PC-3 (cell line): Measurements from ENCODE around the gene TMEM132E. TPM values are rescaled to one million over a fixed set of nuclear protein-coding genes. Genes with fewer than 3 reads are reported as not detected.

Experiments used
- ATAC-seq: fragments of 200-7000 bp; cut with Tn5 transposase; 2 replicates; pipeline ENCODE4 v1.9.1; 2020; ENCODE audit warnings: mild to moderate bottlenecking, moderate library complexity
- BruUV-seq: library from RNA; stranded (reverse); fragments of 400-500 nt; replicated peaks from 2 replicates; lab custom pipeline; 2021; lab: Mats Ljungman, UMichigan
- CTCF ChIA-PET: fragments of 300-600 bp; sonication (Branson Sonifier 250); formaldehyde crosslinking; loops from one replicate; lab custom pipeline; 2022; ENCODE audit warnings: antibody characterized with exemption; lab: Charles Lee
- POLR2A ChIA-PET: fragments of 300-600 bp; sonication (Branson Sonifier 250); formaldehyde crosslinking; loops from one replicate; lab custom pipeline; 2022; ENCODE audit warnings: antibody characterized with exemption; ENCODE audit not compliant: unreplicated experiment; lab: Charles Lee
- DNase-seq: peaks from one replicate; pipeline ENCODE4 v3.0.0-alpha.2; 2015
- H2AFZ ChIP-seq: fragments of 300-600 bp; sonication (generic); 2 replicates; pipeline ENCODE4 v1.6.0; 2016; ENCODE audit warnings: antibody characterized with exemption, low read length
- H3F3A ChIP-seq: fragments of 300-600 bp; sonication (generic); one replicate; pipeline ENCODE4 v1.6.0; 2017; ENCODE audit warnings: antibody characterized with exemption, low read length, control low read depth, mild to moderate bottlenecking; ENCODE audit not compliant: unreplicated experiment
- H3K27ac ChIP-seq: fragments of 300-600 bp; sonication (generic); 2 replicates; pipeline ENCODE4 v1.5.1; 2016; ENCODE audit warnings: mild to moderate bottlenecking, low read length
- H3K27me3 ChIP-seq: fragments of 300-600 bp; sonication (generic); 2 replicates; pipeline ENCODE4 v1.6.1; 2016; ENCODE audit warnings: low read length, mixed read lengths
- H3K36me3 ChIP-seq: fragments of 300-600 bp; sonication (generic); 2 replicates; pipeline ENCODE4 v1.6.1; 2016; ENCODE audit warnings: low read depth, mixed run types, low read length, mixed read lengths
- H3K4me1 ChIP-seq: fragments of 300-600 bp; sonication (generic); 2 replicates; pipeline ENCODE4 v1.5.1; 2016; ENCODE audit warnings: low read length; ENCODE audit not compliant: insufficient read depth
- H3K4me2 ChIP-seq: fragments of 300-600 bp; sonication (generic); 2 replicates; pipeline ENCODE4 v1.6.0; 2016; ENCODE audit warnings: low read length
- H3K4me3 ChIP-seq: fragments of 300-600 bp; sonication (generic); 2 replicates; pipeline ENCODE4 v1.5.1; 2016; ENCODE audit warnings: mild to moderate bottlenecking, low read length, mixed read lengths
- H3K79me2 ChIP-seq: fragments of 300-600 bp; sonication (generic); 2 replicates; pipeline ENCODE4 v1.6.1; 2017; ENCODE audit warnings: low read length, mixed read lengths
- H3K9ac ChIP-seq: fragments of 300-600 bp; sonication (generic); 2 replicates; pipeline ENCODE4 v1.6.0; 2016; ENCODE audit warnings: mild to moderate bottlenecking, low read length
- H3K9me2 ChIP-seq: fragments of 300-600 bp; sonication (generic); replicated peaks from 2 replicates; pipeline ENCODE4 v1.6.1; 2016; ENCODE audit warnings: mixed run types, low read length, mixed read lengths
- H3K9me3 ChIP-seq: fragments of 300-600 bp; sonication (generic); 2 replicates; pipeline ENCODE4 v1.6.1; 2016; ENCODE audit warnings: low read length, mixed read lengths
- H4K20me1 ChIP-seq: fragments of 300-600 bp; sonication (generic); 2 replicates; pipeline ENCODE4 v1.6.1; 2016; ENCODE audit warnings: low read length, mixed read lengths
- CTCF ChIP-seq: fragments of 300-600 bp; sonication (generic); conservative IDR thresholded peaks from 2 replicates; pipeline ENCODE4 v1.5.1; 2017; ENCODE audit warnings: antibody characterized with exemption, low read depth, mild to moderate bottlenecking, low read length
- EZH2 ChIP-seq: fragments of 300-600 bp; sonication (generic); IDR thresholded peaks from one replicate; pipeline ENCODE4 v1.6.1; 2017; ENCODE audit warnings: antibody characterized with exemption, mild to moderate bottlenecking, low read length; ENCODE audit not compliant: unreplicated experiment
- EZH2phosphoT487 ChIP-seq: fragments of 300-600 bp; sonication (generic); IDR thresholded peaks from 2 replicates; pipeline ENCODE4 v1.6.1; 2018; ENCODE audit warnings: mild to moderate bottlenecking, antibody characterized with exemption, low read length, borderline replicate concordance
- intact Hi-C: fragments of 100-400 bp; cut with micrococcal nuclease; formaldehyde crosslinking; loops from 2 replicates; pipeline ENCODE4 v1.9.0; 2023
- total RNA-seq: library from RNA; depleted of rRNA; stranded (reverse); fragments of >200 nt; gene quantifications from 2 replicates; pipeline ENCODE4 v1.2.3, GENCODE V29; 2014

TMEM132E gene
- total RNA-seq, 1 experiment from 2014 or later: not detected

GRCh38 chr17:34638526-34639260 is 59.3 kb downstream of the TMEM132E start:
- Histone ChIP-seq H3K27ac (no peak overlapping the region), H3K4me3 (no peak overlapping the region), H3F3A (no peaks in the 10 kb centered on the region), H2AFZ (no peak overlapping the region), H3K79me2 (no peaks in the 10 kb centered on the region), H3K9me3 (no peaks in the 10 kb centered on the region), H3K9ac (no peak overlapping the region), H3K36me3 (no peaks in the 10 kb centered on the region), H3K27me3 (peaks cover 20% of the 10 kb centered on the region), H3K4me1 (no peaks in the 10 kb centered on the region), H3K4me2 (no peak overlapping the region), H3K9me2 (no peaks in the 10 kb centered on the region), H4K20me1 (no peaks in the 10 kb centered on the region)
- ATAC-seq: no peak
- POLR2A ChIA-PET: no interaction called here
- TF ChIP-seq CTCF (no peak; the same call in 1 of the 2 replicates), EZH2phosphoT487 (no peak), EZH2 (no peak)
- CTCF ChIA-PET: no interaction called here
- DNase-seq: no peak
- intact Hi-C loops: no loop called here
- no TSS peak for BruUV-seq

GRCh38 chr17:34639706-34640425 is 60.5 kb downstream of the TMEM132E start:
- Histone ChIP-seq H3K36me3 (no peaks in the 10 kb centered on the region), H3K27ac (no peak overlapping the region), H3K9ac (no peak overlapping the region), H3K4me2 (no peak overlapping the region), H2AFZ (no peak overlapping the region), H3K9me2 (no peaks in the 10 kb centered on the region), H3F3A (no peaks in the 10 kb centered on the region), H3K9me3 (no peaks in the 10 kb centered on the region), H3K27me3 (peaks cover 20% of the 10 kb centered on the region), H3K4me3 (no peak overlapping the region), H4K20me1 (no peaks in the 10 kb centered on the region), H3K79me2 (no peaks in the 10 kb centered on the region), H3K4me1 (no peaks in the 10 kb centered on the region)
- intact Hi-C loops: no loop called here
- DNase-seq (no peak), ATAC-seq (no peak)
- no TSS peak for BruUV-seq
- POLR2A ChIA-PET: no interaction called here
- CTCF ChIA-PET: interaction anchor here (0.7 kb wide), 1 partner anchor 468 kb away, joined by 3 read pairs; no protein-coding TSS in a partner anchor
- no peak for TF ChIP-seq CTCF
- TF ChIP-seq EZH2phosphoT487: no peak
- no peak for TF ChIP-seq EZH2
